Kasumi-1 (cell line): ENCODE measurements around the gene ZFYVE21.

Experiments
- DNase-seq, 2 experiments: peaks; one replicate each; lab custom pipeline; 2025; lab: John Stamatoyannopoulos, UW

ZFYVE21 gene

DNA sequence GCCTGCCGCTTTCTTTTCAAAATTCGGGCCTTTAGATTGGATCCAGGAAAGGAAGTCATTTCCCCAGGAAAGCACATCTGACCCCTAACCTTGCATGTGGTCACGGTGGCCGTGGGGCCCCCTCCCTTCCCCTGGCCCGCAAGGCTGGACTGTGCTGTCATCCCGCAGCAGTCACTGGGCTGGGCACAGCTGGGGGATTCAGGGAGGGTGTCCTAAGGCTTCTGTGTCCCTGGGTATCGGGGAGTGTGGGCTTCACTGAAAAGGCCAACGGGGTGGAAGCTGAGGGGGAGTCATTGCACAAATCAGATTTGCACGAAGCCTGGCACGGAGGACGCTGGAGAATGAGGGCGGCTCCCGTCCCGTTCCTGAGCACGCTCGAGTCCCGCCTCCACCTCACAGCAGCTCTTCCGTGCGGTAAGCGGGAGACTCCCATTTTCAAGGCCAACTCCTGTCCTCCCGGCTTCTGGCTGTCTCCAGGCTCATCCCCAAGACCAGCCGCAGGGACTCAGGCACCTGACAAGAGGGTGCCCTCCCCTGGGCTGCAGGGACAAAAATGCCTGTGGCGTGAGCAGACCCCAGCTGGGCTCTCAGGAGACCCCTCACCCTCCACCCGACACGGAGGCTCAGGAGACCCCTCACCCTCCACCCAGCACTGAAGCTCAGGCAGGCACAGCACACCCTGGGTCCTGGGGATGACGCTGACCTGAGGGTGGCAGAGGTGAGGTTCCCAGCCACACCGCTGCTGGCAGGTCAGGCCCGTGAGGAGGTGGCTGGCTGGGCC lies 9.9 kb upstream of the ZFYVE21 start:
- no peak for DNase-seq

DNA sequence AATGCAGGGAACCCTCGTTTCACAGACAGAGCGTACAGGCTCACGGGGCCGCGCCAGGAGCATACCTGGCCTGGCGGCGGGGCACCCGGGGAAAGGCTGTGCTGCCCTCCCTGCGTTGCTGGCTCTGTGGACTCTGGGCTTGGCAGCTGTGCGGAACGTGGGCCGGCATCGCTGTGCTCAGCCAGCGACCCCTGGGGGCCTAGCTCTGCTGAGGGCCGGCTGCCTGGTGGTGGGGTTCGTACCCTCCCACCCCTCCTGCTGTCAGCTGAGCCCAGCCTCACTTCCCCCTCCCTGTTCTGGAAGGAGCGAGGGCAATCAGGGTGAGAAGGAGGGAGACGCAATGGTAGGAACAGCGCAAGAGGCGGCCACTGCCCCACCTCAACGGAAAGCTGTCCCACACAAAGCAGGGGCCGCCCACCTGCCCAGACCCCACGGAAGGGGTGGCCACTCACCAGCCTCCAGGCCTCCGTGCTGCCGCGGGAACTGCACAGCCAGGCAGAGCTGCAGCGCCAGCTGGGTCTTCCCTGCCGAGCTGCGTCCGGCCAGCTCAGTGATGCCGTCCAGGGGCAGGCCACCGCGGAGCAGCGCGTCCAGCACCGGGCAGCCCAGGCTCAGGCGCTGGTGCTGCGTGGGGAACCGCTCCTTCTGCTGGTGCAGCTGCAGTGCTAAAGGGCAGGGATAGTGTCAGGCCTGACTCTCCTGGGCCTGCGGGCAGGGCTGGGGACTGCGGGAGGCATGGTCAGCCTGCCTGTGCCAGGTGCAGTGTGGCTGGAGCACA lies 8.9 kb upstream of the ZFYVE21 start:
- no peak for DNase-seq

DNA sequence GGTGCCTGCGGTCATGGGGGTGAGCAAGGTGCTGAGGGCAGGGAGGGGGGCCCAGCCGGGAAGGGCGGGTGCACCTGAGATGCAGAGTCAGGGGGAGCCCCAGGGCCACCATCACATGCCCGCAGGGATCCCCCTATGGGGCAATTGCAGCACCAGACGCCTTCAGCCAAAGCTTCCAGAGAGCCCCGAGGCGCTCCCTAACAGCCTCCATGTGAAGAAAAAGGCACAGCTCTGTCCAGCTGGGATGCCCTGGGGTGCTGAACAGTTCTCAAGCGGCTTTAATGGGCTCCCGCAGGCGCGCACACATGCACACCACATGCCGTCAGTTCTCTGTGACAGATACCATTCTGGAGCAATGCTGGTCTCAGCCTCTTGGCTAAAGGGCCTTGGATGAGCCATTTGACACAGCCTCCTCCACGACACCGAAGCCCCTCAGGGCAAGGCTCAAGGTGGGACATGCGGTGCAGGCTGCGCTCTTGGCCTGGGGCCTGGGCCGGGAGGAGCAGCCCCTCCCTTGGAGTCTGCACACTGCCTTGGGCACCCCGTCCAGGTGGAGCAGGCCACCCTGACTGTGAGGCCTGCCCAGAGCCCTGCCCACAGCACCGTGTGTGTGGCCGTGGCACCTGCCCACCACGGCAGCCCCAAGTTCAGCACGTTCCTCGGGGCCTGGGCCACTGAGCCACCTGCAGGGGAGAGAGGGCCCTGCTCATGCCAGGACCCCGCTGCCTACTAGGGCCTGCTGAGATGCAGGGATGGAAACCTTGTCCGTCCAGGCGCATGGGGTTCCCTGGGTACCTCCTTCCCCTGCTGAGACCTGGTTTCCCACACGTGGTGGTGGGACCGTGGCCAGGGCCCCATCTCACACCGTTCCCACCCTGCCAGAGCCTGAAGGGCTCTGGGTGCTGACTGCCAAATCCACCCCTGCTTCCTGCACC lies 8.0 kb upstream of the ZFYVE21 start:
- no peak for DNase-seq

DNA sequence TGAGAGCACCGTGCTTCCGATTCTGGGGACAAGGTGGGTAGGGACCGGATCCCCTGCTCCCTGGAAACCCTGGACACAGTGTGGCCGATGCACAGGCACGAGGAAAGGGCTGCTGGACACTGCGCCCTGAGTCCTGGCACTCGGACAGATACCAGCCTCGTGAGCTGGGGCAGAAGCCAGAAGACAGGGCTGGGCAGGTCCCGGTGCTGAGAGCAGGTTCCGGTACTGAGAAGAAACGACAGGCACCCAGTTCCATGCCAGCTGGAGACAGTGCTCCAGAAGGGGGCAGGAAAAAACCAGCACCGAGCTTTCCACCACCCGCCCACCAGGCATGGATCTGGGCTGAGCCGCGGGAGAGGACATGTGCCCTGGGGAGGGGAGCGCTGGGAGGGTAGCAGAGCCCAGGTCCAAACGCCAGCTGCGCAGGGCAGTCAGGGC lies 6.8 kb upstream of the ZFYVE21 start:
- DNase-seq: no peak

DNA sequence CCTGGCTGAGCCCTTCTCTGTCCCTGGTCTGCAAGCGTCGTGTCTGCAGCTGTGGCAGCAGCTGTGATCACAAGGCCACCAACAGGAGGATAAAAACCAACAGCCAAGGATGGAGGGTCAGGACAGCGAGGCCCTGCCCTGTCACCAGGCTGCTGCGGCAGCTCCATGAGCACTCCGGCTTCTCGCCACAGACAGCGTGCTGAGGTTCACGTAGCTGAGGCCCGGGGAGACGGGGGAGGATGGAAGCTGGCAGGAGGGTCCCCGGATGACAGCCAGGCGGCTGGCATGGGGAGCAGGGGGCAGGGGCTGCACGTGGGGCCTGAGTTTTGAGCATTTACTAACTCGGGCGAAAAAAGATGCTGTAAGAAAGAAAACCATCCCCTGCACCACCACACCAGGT lies 5.8 kb upstream of the ZFYVE21 start:
- no peak for DNase-seq

DNA sequence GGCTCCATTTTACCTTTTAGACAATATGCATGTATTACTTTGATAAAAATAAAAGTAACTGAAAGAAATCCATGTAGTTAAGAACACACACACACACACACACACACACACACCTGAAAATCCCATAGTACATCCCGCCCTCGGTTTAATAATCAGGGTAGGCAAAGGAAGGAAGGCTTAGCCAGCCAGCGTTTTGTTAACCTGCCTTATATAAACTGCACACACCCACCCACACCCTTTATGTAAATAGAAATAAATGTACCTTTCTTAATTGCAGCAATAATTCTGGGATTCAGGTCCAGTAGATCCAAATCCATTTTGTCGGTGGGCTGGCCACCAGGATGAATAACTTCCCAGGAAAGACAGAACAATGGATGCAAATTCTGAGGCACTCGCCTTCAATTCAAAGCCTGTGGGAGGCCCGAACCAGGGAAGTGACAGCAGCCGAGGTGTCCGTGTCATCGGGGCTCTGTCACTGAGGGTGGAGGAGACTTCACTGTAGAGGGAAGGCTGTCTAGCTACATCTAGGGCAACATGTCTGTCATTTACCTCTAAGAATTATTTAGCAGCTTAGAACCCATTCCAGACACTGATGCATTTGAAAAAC lies 4.7 kb upstream of the ZFYVE21 start:
- no peak for DNase-seq

DNA sequence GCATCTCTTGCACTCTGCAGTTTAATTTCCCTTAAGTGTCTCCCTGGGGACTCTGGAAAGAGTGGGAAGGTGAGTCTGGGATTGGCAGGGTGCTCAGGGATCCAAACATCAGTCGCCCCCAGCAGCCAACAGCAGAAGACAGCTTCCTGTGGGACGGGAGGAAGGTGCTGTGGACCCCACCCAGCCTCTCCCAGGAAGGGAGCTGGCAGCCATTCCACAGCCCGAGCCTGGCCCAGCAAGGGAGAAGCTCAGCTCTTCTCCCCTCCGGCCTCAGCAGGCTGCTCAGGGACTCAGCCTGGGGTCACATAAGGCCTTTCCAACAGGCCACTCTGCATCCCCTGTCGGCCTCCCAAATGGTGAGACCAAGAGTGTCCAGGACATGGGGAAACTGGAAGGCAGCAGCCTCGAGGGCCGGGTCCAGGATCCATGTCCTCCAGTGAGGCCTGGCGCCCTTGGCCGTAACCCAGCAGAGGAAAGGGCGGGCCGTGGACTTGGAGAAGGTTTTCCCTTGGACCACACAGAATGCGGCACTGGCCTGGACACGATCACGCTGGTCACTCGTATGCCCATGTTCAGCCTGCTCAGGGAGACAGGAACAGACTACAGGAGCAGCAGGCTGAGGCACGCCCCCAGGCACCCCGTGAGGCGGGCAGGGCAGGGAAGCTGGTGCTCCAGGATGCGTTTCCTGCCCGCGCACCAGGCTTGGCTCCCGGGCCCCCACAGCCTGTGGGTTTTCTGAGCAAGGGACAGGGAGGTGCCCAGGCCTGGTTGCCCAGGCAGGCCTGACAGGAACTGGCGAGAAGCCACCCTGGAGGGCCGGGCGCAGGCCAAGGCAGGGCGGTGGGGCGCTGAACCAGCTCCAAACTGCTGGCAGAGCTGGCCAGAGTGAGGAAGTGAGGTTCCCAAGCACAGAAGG lies 3.8 kb upstream of the ZFYVE21 start:
- DNase-seq: no peak

DNA sequence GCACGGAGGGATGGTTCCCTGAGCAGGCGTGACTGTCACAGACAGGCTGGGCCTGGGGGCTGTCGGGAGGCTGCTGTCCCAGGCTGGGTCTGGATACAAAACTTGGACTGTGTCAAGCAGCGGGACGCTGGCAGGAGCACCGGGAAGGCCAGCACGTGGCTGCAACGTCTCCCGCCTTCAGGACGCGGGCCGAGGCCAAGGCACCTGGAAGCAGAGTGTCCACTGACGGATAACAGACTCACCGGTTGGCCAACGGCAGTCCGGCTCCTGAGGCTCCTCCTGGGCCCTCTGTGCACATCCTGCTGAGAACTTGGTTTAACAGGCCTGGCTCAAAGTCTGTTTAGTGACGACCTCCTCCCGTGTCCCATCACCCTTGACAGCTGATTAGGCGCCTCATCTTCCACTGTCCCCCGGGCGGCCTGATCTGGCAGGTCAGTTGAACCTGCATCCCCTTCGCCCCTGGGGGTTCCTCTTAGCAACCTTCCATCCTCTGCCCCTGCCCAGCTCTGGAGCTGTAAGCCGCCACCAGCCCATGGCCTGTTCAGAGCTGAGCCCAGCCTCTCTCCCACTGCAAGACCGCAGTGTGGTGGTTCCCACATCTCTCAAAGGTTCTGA lies 2.9 kb upstream of the ZFYVE21 start:
- no peak for DNase-seq

DNA sequence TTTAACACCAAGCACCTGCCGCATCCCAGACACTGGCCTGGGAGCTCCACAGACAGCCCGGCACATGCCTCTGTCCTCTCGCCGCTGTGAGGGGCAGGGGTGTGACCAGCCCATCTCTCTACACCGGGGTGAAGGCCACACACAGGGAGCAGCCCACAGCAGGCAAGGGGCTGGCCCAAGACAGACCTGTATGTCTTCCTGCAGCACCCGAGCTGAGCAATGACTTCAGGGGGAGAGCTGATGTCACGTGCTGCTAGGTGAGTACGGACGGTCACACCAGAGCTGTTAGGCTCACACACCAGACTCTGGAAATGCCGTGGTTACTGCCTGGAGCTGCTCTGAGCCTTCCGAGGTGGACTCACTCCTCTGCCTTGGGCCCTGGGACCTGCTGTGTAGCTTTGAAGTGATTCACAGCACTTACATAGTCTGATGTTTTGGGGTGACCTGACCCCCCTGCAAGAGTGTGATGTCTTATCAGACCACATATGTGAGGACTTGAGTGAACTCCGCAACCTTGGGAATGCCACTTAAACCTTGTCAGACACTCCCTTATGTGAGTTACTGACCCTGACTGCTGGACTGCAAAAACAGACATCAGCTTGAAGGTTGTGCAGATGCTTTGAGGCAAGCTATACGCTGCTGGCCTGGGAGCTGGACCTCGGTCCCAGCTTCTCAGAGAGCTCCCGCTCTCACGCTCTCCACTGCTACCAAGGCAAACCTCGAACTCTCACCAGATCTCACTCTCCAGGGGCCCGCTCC lies 2.1 kb upstream of the ZFYVE21 start:
- no peak for DNase-seq

DNA sequence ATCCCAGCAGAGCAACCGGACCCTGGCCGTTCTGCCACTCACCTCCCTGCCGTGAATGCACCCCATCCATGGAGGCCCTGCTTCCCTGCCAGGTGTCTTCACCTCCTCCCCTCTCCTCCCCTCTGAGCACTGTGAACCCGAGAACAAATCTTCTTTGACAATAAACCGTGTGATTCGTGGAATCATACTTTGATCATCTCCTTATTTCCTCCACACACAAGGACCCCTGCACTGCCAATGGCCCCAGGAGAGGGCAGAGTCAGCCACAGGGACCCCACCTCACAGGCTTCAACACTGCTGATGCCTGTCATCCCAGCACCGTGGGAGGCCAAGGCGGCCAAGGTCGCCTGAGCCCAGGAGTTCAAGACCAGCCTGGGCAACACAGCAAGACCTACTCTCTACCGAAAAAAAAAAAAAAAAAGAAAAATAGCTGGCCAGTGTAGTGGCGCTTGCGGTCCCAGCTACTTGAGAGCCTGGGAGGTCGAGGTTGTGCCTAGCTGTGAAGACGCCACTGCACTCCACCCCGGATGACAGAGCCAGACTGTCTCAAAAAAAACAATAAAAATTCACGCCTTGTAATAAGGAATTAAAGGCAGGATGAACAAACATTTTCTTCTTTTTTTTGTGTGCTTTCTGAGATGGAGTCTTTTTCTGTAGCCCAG lies 1.4 kb upstream of the ZFYVE21 start:
- no peak for DNase-seq

DNA sequence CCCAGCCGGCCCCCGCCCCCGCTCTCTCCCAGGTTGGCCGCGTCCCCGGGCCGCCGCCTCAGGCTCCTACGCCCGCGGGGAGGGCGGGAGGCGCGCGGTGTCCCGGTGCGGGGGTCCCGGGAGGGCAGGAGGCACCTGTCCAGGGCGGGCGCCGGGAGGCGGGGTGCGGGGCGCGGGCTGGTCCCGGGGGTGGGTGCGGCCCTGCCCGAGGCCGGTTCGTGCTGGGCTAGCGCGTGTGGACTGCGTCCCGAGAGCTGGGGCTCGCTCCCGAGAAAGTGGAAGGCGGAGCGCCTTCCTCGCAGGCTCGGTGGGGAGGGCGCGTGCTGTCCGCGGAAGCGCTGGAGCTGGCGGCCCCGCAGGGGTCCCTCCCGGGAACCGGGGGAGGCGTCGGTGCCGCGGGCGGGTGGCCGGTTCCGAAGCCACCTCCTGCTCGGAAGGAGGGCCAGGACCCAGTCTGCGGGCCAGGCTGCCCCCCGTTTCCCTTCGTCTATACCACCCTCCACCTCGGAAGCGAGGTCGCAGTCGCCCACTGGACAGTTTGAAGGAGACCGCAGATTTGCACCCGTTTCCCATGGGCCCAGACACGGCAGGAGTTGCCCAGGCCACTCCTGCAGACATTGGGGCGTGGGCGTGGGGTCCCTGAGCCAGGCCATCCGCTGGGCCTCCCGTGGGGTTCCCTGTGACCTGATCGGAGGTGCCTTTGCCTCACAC lies 636 bp downstream of the ZFYVE21 start:
- no peak for DNase-seq

DNA sequence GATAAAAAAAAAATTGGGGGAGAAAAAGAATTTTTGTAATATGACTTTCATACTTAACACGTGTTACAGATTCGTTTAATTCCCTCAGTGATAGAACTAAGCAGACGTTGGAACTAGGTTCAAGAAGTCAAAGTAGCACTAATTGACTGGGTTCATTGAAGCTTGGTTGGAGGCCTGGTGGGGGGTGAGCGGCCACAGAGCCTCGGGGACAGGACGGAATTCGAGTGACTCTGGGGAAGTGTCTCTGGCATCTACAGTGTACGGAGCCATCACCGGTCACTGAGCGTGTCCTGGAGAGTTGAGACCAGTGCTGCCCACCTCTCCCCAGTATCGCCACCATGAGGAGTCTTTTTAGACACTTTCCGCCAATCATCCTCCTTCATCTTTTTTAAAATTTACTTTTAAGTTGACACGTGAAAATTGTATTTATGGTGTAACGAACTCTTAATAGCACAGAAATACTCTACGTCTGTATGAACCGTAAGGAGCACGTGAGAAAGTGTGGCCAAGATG lies 1.3 kb downstream of the ZFYVE21 start:
- no peak for DNase-seq

DNA sequence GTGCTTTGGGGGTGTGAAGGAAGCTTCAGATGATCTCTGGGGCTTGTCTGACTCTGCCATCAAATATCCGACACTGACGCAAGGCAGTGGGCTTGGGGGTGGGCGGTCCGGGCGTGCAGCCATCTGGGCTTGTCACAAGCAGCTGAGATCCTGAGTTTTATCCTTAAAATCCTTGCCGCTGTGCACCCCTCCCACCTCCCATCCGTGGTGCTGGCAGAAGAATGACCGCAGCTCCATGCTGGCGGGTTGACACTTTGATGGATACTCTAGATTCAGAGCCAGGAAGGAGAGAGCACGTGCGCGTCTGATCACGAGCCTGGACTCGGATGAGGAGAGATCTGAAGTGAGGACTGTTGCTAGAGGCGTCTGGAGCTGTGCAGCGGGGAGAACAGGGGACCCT lies 3.0 kb downstream of the ZFYVE21 start:
- DNase-seq: no peak

DNA sequence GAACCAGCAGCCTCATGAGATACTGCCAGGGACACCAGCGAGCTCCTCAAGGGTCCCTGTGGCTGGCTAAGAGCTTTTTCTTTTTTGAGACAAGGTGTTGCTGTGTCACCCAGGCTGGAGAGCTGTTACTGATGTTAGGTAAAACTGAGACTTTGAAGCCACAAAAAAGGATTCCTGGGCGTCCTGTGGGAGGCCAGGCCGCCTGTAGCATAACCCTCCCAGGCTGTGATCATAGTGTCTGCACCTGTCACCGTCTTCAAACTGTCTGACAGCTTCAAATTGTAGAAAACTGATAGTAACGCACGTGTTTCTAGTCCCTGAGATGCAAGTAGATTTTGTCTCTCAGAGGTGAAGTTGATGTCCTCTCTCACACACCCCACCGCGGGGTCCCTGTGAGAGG lies 4.1 kb downstream of the ZFYVE21 start:
- no peak for DNase-seq

DNA sequence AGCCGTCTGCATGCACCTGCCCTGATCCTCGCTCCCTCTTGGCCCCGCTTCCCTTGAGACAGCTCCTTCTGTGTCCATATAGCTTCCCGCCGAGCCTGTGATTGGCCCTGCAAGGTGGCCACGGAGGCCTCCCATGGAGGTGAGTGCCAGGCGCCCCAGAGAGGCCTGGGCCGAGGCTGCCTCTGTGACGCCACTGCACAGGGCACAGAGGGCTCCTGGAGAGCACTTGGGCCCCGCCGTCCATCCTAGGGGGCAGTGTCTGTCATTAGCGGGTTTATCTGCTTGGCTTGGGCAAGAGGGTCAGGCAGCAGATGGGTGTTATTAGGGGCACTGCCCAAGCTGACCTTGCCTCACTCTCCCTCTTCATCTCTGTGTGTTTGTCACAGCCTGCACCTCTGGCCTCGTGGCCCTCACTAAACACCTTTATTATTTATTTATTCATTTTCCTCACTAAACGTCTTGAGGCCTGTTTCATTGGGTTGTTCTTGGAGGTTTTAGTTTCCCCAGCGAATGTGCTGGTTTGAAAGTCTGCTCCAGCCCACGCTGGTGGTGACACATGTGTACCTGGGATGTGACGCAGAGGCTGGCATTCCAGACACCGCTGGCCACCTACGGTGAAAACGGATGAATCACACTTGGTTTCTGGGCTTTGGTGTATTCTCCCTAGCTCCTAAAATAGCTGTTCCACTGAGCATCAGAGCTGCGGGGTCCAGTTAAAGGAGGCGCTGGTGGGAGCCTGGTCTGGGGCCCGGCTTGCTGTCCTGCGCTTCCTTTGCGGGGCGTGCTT lies 5.9 kb downstream of the ZFYVE21 start:
- no peak for DNase-seq

DNA sequence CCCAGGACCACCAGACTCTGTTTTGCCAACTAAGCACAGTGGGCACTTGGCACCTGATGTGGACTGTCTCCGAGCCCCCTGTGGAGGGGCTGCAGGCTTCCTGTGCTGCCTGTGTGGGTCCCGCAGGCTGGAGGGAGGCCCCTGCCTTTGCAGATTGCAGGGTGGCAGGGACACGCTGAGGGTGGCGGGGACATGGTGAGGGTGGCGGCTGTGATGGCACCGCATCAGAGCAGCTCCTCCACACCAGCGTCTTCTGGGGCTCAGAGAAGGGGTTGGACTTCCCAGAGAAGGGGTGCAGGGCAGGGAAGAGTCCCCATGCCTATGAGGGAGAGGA lies 8.1 kb downstream of the ZFYVE21 start:
- DNase-seq: no peak

DNA sequence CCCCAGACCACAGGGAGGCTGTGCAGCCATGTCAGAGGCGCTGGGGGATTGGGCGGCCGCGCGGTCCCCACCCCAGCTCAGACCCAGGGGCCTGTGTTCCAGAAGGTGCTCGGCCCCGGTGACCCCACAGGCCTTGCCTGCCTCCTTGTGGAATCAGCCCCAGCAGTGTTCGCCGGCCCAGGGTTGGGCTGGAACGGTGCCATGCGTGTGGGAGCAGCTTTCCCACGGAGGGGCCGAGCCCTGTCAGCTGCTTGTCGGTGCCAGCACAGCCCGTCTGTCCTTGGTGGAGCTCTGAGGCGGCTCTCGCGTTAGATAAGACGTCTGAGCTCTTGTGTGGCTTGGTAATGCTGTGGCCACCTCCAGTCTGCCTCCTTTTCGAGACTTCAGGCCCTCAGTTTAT lies 8.5 kb downstream of the ZFYVE21 start:
- no peak for DNase-seq
